Measurements from ENCODE around the gene UQCC5.

Gene UQCC5

DNA sequence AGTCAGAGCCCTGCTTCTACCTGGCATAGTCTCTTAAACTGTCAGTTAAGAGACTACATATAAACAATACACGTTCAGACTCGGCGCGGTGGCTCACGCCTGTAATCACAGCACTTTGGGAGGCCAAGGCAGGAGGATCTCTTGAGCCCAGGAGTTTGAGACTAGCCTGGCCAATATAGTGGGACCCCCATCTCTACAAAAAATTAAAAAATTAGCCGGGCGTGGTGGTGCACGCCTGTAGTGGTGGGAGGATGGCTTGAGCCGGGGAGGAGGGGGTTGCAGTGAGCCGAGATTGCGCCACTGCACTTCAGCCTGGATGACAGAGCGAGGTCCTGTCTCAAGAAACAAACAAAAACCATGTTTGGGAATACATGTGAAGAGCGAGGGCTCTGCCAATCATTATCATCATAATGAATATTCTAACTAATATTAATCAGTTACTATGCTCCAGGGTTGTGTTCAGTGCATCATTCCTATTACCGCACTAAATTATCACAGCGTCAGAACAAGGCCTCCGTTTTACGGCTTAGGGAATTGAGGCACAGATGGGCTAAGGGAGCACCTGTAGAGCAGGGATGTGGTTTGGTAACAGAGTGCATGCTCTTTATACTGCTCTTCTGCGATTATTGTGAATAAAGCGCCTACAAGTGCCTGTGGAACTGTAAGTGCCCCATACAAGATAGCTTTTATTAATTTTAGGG lies 844 bp upstream of the UQCC5 start:
- no peak for DNase-seq

DNA sequence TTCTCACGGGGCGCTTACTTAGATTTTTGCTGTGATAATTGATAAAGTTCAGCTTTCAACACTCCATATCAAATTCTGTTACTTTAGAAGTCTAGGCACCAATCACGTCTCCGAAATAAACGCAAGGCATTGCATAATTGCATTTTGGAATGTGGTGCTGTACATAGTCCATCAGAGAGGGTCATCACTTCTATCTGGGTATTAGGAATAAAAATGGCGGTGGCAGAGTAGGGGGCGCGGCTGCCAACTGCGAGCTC lies 365 bp upstream of the UQCC5 start:
- no peak for DNase-seq

DNA sequence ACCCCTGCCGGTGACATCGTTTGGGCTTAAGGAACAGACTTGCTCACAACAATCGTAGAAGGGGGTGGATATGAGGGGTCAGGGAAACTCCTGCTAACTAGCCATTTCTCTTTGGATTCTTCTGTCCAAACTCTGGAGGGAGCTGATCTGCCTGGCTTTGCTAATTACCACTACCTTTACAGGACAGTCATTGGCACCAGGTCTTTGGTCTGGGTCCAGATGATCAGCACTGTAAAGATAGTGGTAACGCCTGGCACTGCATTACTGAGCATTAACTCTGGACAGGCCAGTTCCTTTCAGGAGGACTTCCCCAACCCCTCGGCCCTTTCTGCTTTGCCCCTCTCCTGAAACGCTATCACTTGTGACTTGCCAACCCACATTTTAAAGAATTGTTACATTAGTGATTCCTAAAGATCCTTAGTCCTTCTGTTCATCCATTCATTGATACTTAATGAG lies 788 bp downstream of the UQCC5 start:
- DNase-seq, result no peak

DNA sequence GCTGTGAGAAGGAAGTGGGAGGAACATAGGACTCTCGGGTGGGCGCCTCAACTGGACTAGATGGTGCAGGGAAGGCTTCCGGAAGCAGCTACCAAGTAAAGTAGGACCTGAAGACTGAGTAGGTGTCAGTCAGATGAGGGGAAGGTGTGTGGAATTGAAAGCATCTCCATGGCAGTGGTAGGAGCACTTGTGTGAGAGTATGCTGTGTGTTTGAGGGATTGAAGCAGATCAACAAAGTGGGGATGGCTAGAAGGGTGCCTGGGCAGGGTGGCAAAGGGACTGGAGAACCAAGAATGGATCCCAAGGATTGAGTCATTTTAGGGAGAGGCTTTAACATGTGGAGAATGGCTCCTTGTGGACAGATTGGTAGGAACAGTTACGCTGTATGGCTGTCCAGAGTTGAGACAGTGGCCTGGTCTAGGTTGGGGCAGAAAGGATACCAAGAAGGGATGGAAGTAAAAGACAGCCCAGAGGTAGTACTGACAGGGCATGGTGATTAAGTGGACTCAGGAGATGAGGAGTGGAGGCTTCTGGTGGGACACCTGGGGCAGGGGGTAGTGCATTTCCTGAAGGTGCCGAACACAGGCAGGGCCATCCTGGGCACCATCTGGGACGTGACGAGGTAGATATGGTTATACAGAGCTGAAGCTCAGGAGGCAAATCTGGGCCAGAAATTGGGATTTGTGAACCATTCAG lies 1.5 kb downstream of the UQCC5 start:
- no peak for DNase-seq

DNA sequence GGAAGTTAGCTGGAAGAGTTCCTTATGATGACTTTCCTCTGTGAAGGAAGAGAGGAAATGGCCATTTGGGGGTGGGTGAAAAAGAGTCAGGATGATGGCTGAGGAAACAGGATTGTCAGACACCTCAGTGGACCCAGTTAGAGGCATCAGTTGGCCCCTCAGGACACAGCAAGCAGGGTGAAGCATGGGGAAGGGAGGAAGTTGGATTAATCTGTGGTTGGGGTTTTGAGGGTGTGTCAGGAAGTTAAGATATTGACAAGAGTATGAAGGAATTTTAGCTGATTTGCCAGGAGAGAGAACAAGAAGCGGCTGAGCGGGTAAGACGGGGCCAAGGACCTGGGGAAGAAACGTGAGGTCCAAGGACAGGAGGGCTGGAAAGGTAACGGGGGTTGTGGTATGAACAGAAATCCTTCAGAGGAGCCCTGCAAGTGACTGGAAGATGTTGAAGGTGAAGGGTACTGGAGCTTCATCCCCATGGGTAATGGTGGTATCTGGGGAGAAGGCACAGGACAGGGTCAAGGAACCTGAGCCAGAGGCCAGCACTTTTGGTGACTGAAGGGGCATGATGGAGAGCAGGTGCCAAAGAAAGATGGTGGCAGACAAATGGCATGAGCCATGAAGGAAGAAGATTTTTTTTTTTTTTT lies 2.7 kb downstream of the UQCC5 start:
- DNase-seq, result no peak

DNA sequence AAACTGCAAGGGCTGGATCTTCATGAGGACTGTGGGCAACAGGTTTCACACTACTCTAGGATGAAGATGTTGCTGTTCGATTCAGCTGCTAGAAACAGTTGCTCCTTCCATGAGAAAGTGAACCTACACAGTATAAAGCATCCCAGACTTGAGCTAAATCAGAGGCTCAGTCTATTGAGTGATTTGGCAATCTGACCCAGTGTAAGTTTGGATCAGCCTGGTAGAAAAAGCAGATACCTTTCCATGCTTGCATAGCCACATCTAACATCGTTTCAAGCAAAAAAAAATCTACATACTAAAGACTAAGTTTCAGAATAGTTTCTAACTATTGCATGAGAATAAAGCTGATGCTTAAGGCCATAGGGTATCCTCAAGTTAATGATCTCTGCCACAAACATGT lies 4.6 kb downstream of the UQCC5 start:
- no peak for DNase-seq

DNA sequence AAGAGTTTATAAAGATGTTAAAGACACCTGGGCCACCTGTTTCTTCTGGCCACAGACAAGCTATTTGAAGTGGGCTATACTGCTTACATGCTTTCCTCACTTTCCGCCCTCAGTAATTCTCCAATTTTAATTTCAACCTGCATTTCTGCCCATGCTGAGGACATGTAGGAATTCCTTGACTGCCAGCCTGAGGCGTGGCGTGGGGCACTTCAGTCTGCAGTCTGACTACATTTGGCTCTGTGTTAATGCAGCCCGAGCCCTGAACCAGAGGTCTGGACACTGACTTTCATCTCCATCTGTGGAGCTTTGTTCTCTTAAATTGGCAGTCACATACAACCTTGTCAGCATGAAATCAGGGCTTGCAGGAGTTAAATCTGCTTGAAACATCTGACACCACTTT lies 8.5 kb downstream of the UQCC5 start:
- DNase-seq, result no peak

DNA sequence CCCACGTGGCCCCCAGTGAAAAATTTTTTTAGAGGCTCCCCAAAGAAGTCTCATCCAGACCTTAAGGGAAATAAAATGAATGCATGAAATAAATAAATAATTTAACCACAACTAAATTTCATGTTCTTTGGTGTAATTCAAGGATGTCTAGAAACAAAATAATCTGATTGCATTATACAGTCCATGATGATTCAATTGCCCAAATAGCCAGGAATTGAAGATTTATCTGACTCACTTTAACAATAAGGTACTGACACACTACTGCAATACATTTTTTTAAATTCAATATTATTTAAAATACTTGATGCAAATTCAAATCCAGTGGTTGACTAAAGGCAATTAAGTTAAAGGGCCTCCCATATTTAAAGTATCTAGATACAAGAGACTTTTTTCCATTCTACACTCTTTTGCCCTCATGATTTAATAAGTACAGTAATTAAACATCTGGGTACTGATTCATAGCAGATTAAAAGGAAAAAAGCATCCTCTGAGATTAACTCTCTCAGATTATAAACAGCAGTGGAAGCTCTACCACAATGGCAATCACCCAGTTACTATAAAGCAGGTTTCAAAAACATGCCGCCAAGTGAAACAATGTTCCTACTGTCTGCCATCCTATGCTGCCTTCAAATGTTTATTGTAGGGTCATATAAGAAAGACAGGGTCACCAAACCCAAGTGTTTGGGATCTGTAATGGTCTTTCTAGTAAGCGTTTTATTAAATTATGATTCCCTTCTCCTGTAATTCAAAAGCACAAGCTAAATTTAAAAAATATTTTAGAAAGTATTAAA lies 9.9 kb downstream of the UQCC5 start:
- no peak for DNase-seq

DNA sequence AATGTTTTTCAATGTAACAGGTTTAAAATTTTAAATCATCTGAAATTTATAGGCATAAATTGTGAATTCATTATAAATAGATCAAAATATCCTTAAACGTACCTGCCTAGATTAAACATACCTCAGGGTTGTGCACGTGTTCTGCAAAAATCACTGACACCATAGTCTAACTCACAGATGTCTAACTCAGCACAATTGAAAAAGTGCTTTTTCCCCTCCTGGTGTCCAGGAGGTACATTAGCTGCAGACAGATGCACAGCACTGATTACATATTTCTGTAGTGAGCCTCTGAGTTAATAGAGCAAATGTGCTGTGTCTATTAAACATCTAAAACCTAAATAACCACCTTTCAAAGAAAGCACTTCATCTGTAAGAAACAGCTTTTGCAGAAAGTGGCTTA lies 10.7 kb downstream of the UQCC5 start:
- DNase-seq, result no peak

DNA sequence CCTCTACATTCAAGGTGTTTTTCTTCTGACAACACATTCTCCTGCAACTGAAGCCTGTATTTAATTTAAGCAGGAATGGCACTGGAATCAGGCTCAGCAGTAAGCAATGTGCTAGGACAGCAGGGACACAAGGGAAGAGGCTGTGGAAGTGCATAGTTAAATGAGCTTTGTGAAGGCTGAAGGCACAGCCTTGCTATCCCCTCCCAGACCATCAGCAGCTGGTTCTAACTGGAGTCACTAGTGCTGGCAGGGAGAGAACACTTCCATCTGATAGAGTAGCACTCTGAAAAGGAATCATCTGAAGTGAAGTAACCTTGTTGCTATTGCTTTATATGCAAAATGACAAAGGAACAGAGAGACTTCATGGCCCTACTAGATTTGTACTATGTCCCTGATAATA lies 14.7 kb downstream of the UQCC5 start:
- DNase-seq, result no peak

DNA sequence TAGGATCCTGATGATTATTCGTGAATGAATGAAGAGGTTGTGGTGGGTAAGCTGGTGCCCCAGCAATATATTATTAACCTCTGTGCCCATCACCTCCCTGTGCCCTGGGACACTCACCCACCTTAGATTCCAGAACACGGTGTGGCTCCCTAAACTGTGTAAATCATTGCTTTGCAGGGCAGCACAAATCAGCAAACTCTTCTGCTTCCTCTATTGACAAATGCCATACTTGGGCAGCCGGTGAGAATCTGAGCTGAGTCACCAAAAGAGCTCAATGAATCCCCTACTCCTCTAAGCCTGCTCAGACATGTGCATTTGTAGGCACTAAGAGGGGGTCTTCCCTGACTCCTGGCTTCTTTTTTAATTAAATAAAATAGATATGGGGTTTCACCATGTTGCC lies 15.7 kb downstream of the UQCC5 start:
- no peak for DNase-seq

DNA sequence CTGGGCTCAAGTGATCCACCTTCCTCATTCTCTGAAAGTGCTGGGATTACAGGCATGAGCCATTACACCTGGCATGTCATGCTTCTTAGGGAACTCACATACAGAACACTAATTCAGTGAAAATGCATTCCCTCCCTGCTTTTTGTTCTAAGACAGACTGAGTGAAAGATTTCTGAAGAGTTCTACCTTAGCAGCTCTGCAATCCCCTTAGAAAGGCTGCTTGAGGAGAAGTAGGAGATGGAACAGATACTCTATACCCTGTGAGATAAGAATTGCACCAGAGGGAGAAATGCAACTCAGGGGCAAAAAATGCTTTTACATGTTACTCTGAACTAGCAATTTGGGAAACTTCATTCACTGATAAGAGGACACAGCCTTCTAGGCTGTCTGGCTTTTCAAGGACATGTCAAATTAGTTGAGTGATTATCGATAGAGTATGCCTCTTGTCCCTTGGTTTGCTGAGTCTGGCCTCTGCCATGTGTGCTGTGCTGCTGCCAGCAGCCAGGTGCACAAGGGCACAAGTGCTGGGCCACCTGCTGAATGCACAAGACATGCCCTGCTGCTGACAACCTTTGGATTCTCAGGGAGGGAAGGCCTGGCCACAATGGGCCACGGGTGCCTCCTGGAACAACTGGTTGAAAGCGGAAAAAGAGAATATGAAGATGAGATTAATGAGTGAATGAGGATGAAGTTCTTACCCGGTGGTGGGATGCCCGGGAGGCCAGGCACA lies 17.8 kb downstream of the UQCC5 start:
- no peak for DNase-seq

DNA sequence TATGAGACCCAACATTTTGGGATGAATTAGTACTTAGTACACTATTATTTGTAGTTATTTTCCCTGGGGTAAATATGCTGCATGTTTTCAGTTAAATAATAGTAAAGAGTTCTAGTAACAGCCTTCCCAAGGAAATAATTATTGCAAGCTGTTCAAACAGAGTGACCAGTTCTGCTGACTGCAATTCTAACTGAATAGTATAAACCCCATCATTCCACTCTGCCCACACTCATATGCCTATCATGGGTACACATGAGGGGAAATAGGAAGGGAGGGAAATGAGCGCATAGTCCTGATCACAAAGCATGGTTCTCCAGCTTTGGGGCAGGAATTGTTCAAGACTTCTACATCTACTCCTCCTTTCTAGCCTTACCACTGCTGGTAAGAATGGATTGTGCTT lies 18.7 kb downstream of the UQCC5 start:
- DNase-seq, result no peak

DNA sequence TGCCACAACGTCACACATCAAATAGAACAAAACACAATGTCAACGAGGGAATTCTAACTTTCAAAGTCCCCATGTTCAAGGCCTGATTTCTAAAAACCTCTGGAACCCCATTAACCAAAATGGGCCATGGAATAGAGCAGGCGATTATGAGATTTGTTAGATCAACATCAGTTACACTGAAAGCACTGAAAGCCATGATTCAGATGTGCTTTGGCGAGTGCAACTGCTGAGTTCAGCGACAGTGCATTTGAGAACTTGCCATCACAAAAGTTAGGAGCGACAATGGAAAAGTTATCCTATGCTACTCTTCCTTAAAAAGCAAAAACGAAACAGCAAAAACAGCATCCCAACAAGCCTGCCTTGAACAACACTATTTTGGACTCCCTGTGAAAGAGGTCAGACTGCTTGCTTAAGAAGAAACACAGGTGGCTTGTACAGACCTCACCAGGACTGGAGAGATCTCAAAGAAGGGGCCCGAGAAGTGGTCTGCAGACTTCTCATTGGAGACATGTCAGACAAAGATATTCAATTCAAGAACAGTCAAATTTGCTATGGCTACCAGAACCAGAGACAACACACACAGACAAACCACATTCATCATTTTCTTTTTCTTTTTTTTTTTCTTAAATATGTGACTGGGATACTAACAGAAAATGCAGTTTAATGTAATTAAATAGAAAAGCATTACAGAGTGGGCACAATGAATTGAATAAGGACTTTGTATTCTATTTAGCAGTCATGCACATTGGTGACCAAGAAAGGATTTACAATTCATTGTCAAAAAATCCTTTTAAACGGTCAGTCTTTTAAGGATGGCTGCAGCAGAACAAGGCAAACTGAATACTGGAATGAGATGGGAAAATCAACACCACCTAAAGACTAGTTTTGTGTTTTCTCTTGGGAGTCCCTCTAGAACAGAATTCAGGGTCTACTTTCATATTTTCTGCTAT lies 20.9 kb downstream of the UQCC5 start:
- DNase-seq, result no peak

DNA sequence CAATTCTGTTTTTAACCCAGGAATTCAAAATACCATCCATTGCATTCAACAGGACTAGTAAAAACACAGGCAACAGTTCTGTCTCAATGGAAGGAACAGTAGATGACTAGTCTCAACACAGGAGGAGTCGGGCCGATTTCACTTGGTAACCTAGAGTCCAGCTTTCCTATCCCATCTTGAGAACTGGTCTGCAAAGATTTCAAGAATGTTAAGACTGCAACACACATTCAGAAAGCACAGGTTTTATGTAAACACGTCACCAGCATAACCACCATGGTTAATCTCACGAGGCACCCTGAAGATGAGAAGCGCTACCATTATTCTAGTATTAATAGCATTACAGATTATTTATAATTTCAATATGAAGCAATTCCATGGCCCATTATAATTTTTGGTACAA lies 22.0 kb downstream of the UQCC5 start:
- no peak for DNase-seq

DNA sequence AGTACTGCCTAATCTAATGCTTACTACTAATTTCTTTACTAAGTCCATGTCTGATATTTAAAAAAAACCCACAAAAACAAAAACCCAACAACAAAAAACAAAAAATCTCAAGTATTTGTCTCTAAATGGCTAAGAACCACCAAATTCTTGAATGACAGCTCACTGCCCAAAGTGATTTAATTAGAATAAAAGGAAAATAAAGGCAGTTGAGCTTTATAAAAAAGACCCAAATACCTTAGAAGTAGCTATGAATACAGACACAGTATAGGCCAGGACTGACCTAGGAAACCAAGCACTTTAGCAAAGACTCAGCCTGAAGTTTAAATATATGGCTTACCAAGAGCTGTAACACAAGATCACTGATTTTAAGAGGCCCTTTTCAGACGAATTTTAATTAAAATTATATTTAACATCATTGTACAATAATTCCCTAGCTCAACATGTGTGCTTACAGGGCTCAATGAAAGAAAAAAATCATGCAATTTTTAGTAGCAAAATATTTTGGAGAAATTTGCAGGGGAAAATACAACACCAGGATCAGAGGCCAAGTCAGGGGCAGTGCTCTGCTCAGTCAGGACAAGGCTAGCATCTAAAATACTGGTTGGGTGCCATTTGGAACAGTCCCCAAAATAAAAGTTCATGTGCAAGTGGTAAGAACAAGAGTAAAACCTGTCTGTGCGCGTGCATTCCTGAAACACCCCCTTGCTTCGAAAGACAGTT lies 24.8 kb downstream of the UQCC5 start:
- no peak for DNase-seq

DNA sequence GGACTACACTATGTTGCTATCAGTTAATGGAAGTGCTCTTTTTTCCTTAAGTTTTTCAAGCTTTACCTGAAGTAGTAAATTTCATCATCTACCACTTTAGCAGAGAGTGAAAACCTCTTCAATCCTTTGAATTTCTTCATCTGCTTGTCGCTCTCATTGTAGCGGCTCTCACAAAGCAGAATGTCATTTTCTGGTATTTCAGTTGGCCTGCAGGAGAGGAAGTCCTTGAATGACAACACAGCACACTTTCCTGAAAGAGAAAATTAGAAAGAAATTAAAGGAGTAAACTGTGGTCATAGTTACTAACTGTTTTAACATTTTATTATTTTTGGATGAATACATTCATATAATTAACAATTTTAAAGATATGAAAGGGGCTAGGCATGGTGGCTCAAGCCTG lies 27.6 kb downstream of the UQCC5 start:
- no peak for DNase-seq

DNA sequence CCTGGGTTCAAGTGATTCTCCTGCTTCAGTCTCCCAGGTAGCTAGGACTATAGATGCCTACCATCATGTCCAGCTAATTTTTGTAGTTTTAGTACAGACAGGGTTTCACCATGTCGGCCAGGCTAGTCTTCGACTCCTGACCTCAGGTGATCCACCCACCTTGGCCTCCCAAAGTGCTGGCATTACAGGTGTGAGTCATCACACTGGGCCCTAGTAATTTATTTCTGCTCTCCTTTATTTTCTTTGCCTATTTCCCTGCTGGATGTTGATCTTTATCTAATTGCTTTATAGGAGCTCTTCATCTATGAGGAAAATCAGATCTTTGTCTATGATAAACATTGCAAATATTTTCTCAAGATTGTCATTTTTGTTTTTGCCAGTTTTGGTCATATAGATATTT lies 31.7 kb downstream of the UQCC5 start:
- DNase-seq, result no peak

DNA sequence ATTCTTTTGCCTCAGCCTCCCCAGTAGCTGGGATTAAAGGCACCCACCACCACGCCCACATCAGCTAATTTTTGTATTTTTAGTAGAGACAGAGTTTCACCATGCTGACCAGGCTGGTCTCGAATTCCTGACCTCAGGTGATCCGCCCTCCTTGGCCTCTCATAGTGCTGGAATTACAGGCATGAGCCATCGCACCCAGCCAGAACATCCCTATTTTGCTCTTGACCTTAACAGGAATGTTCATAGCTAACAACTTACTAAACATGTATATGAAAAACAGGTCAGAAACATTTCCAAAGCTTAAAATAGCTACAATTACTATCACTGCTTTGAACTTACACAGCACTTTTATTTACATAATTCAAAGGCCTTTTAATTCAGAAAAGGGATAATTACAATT lies 33.7 kb downstream of the UQCC5 start:
- no peak for DNase-seq

DNA sequence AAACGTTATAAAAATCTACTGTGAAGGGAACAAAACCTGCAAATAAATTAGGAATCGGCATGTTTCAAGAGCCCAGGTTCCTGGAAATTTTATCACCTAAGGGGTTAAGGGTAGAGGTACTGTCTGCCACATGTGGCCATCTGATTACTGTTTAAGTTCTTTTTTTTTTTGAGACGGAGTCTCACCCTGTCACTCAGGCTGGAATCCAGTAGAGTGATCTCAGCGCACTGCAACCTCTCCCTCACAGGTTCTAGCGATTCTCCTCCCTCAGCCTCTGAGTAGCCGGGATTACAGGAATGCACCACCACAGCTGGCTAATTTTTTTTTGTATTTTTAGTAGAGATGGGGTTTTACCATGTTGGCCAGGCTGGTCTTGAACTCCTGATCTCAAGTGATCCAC lies 35.8 kb downstream of the UQCC5 start:
- no peak for DNase-seq

Measured in activated CD4-positive, alpha-beta T cell treated with anti-CD3 and anti-CD28 coated beads, Interleukin-2, Interleukin-6, amounts not matched to agents 100 ng/mL and 50 ng/mL, durations not matched to agents 16 hours and 8 hours (primary cell).